C1 segment of cervical spinal cord (tissue), 14 donors: ENCODE results near the gene EFCAB8.
"Not testable (repeated sequence)": the region's sequence is repeated elsewhere in the genome, so short reads cannot be mapped to it uniquely, and the experiment has no call there.

ENCODE experiments used
- DNase-seq, 14 donors: peaks; one replicate each; lab custom pipeline; 2025; lab: John Stamatoyannopoulos, UW

Gene EFCAB8

GRCh38 chr20:32888636-32889035, 29.9 kb downstream of the EFCAB8 start:
- DNase-seq = no peak

GRCh38 chr20:32889281-32889680, 30.6 kb downstream of the EFCAB8 start:
- no peak for DNase-seq

GRCh38 chr20:32891491-32891890, 32.8 kb downstream of the EFCAB8 start:
- DNase-seq = no peak

GRCh38 chr20:32891926-32892660, 33.4 kb downstream of the EFCAB8 start:
- no peak for DNase-seq

GRCh38 chr20:32893263-32894025, 34.7 kb downstream of the EFCAB8 start:
- no peak for DNase-seq

GRCh38 chr20:32894026-32894483, 35.3 kb downstream of the EFCAB8 start:
- no peak for DNase-seq

- no peak for DNase-seq
Measured at GRCh38 chr20:32894711-32895355, 36.1 kb downstream of the EFCAB8 start.

GRCh38 chr20:32896521-32897280, 38.0 kb downstream of the EFCAB8 start:
- no peak for DNase-seq

GRCh38 chr20:32898729-32899128, 40.0 kb downstream of the EFCAB8 start:
- DNase-seq = no peak

- DNase-seq = peak in 12 of 14 donors; percentile 2 to 56 (median 26)
Measured at GRCh38 chr20:32902456-32903420, 44.0 kb downstream of the EFCAB8 start.

- DNase-seq = peak in 1 of 14 donors; percentile 12
Measured at GRCh38 chr20:32903666-32904175, 45.0 kb downstream of the EFCAB8 start.

GRCh38 chr20:32904678-32905077, 46.0 kb downstream of the EFCAB8 start:
- not testable (repeated sequence) for DNase-seq

- DNase-seq = no peak
Measured at GRCh38 chr20:32906200-32906599, 47.5 kb downstream of the EFCAB8 start.

- DNase-seq = no peak
Measured at GRCh38 chr20:32906871-32907495, 48.3 kb downstream of the EFCAB8 start.

GRCh38 chr20:32907886-32908285, 49.2 kb downstream of the EFCAB8 start:
- no peak for DNase-seq

GRCh38 chr20:32908334-32909292, 49.9 kb downstream of the EFCAB8 start:
- no peak for DNase-seq

- DNase-seq = no peak
Measured at GRCh38 chr20:32909451-32909850, 50.7 kb downstream of the EFCAB8 start.

- DNase-seq = no peak
Measured at GRCh38 chr20:32909896-32910571, 51.3 kb downstream of the EFCAB8 start.
